ENCODE data around the gene MAP2K7.

- TF ChIP-seq CTCF (IDR thresholded peaks at IDR 0.05) (no peak), POLR2A (IDR thresholded peaks at IDR 0.05) (no peak)
These were observed 32.0 kb upstream of the MAP2K7 start for GRCh38 chr19:7871437-7872305.
